H9 (cell line): ENCODE measurements around the gene GTF3C5. TPM values are rescaled to one million over a fixed set of nuclear protein-coding genes. Genes with fewer than 3 reads are reported as not detected.
A peak's percentile ranks its signal among the peaks of the same experiment; 100 is the strongest.

ENCODE experiments used
- DNase-seq: peaks from one replicate; pipeline ENCODE4 v3.0.0-alpha.2; 2017
- H2AFZ ChIP-seq: one replicate; pipeline ENCODE4 v1.6.1; 2013; ENCODE audit warnings: mild to moderate bottlenecking, low read length, control low read depth, moderate library complexity
- H2AK5ac ChIP-seq: 2 replicates; pipeline ENCODE4 v1.6.1; 2013; ENCODE audit warnings: low read length, control low read depth, mixed read lengths; ENCODE audit not compliant: insufficient read length
- H2BK120ac ChIP-seq: one replicate; pipeline ENCODE4 v1.6.1; 2013; ENCODE audit warnings: low read depth, mild to moderate bottlenecking, low read length, control low read depth, inconsistent platforms; ENCODE audit not compliant: poor library complexity, severe bottlenecking
- H2BK12ac ChIP-seq: 2 replicates; pipeline ENCODE4 v1.6.1; 2013; ENCODE audit warnings: low read length, control low read depth, mixed read lengths, low read depth; ENCODE audit not compliant: insufficient read length
- H2BK15ac ChIP-seq: 2 replicates; pipeline ENCODE4 v1.6.1; 2013; ENCODE audit warnings: low read depth, low read length, control low read depth
- H2BK20ac ChIP-seq: one replicate; pipeline ENCODE4 v1.6.1; 2013; ENCODE audit warnings: low read depth, mild to moderate bottlenecking, low read length, control low read depth, inconsistent platforms; ENCODE audit not compliant: poor library complexity, severe bottlenecking
- H2BK5ac ChIP-seq: 2 replicates; pipeline ENCODE4 v1.6.1; 2013; ENCODE audit warnings: low read length, control low read depth, mixed read lengths; ENCODE audit not compliant: insufficient read length
- H3K14ac ChIP-seq: 2 replicates; pipeline ENCODE4 v1.6.1; 2013; ENCODE audit warnings: low read length, control low read depth; ENCODE audit not compliant: insufficient read depth
- H3K18ac ChIP-seq: 2 replicates; pipeline ENCODE4 v1.6.1; 2013; ENCODE audit warnings: low read depth, mild to moderate bottlenecking, mixed read lengths, low read length, control low read depth; ENCODE audit not compliant: insufficient read length
- H3K23ac ChIP-seq: 2 replicates; pipeline ENCODE4 v1.6.1; 2013; ENCODE audit warnings: low read length, control low read depth, mixed read lengths, low read depth; ENCODE audit not compliant: insufficient read length
- H3K23me2 ChIP-seq: 2 replicates; pipeline ENCODE4 v1.6.1; 2013; ENCODE audit warnings: low read depth, mild to moderate bottlenecking, mixed read lengths, low read length, control low read depth; ENCODE audit not compliant: insufficient read length, poor library complexity, severe bottlenecking
- H3K27ac ChIP-seq: 2 replicates; pipeline ENCODE4 v1.5.1; 2013; ENCODE audit warnings: low read length, control low read depth, mixed read lengths, low read depth; ENCODE audit not compliant: insufficient read length
- H3K27me3 ChIP-seq: 2 replicates; pipeline ENCODE4 v1.6.1; 2013; ENCODE audit warnings: low read length, control low read depth, inconsistent platforms; ENCODE audit not compliant: insufficient read depth
- H3K4ac ChIP-seq: 2 replicates; pipeline ENCODE4 v1.6.1; 2013; ENCODE audit warnings: low read depth, mild to moderate bottlenecking, control low read depth, inconsistent platforms, low read length, moderate library complexity
- H3K4me1 ChIP-seq: 2 replicates; pipeline ENCODE4 v1.6.1; 2013; ENCODE audit warnings: low read length, control low read depth, inconsistent platforms; ENCODE audit not compliant: insufficient read depth
- H3K4me2 ChIP-seq: 2 replicates; pipeline ENCODE4 v1.6.1; 2013; ENCODE audit warnings: low read length, control low read depth, mixed read lengths; ENCODE audit not compliant: insufficient read length, insufficient read depth
- H3K56ac ChIP-seq: 2 replicates; pipeline ENCODE4 v1.6.1; 2013; ENCODE audit warnings: low read depth, mild to moderate bottlenecking, mixed read lengths, low read length, control low read depth; ENCODE audit not compliant: insufficient read length
- H3K79me1 ChIP-seq: 2 replicates; pipeline ENCODE4 v1.6.1; 2013; ENCODE audit warnings: low read depth, mild to moderate bottlenecking, moderate library complexity, low read length, control low read depth, inconsistent platforms; ENCODE audit not compliant: insufficient read depth, poor library complexity, severe bottlenecking
- H3K79me2 ChIP-seq: 2 replicates; pipeline ENCODE4 v1.6.1; 2013; ENCODE audit warnings: low read length, control low read depth, inconsistent platforms; ENCODE audit not compliant: insufficient read depth
- H3K9ac ChIP-seq: 2 replicates; pipeline ENCODE4 v1.6.1; 2013; ENCODE audit warnings: low read length, control low read depth, mixed read lengths; ENCODE audit not compliant: insufficient read length; ENCODE audit errors: extremely low read depth
- H3K9me3 ChIP-seq: one replicate; pipeline ENCODE4 v1.6.1; 2013; ENCODE audit warnings: low read depth, low read length, inconsistent platforms; ENCODE audit not compliant: control insufficient read depth
- H3T11ph ChIP-seq: one replicate; pipeline ENCODE4 v1.6.1; 2013; ENCODE audit warnings: mild to moderate bottlenecking, low read length, control low read depth, inconsistent platforms
- H4K20me1 ChIP-seq: one replicate; pipeline ENCODE4 v1.6.1; 2013; ENCODE audit not compliant: control insufficient read depth, insufficient read length, insufficient read depth
- H4K5ac ChIP-seq: 2 replicates; pipeline ENCODE4 v1.6.1; 2013; ENCODE audit warnings: low read depth, mild to moderate bottlenecking, mixed read lengths, low read length, control low read depth; ENCODE audit not compliant: insufficient read length
- H4K8ac ChIP-seq: replicated peaks from 2 replicates; pipeline ENCODE4 v1.6.1; 2013; ENCODE audit warnings: low read length, control low read depth, mixed read lengths, low read depth; ENCODE audit not compliant: insufficient read length
- H4K91ac ChIP-seq: 2 replicates; pipeline ENCODE4 v1.6.1; 2013; ENCODE audit warnings: low read depth, mild to moderate bottlenecking, moderate library complexity, mixed read lengths, low read length, control low read depth; ENCODE audit not compliant: insufficient read length
- H3K27ac Mint-ChIP-seq, 3 experiments: 2 replicates in 2 of 3; 3 replicates in 1 of 3; pipeline ENCODE4 v1.8.0; 2020 to 2021; ENCODE audit warnings: mixed read lengths in 3 of 3, mild to moderate bottlenecking in 1 of 3, moderate library complexity in 1 of 3
- H3K27me3 Mint-ChIP-seq: 2 replicates; pipeline ENCODE4 v1.8.0; 2021; ENCODE audit warnings: low read depth, mild to moderate bottlenecking, moderate library complexity, mixed read lengths
- H3K36me3 Mint-ChIP-seq, 3 experiments: 2 replicates in 2 of 3; 3 replicates in 1 of 3; pipeline ENCODE4 v1.8.0; 2020 to 2021; ENCODE audit warnings: low read depth in 3 of 3, mixed read lengths in 3 of 3; ENCODE audit not compliant: insufficient read depth in 1 of 3
- H3K4me1 Mint-ChIP-seq, 2 experiments: 2 replicates each; pipeline ENCODE4 v1.8.0; 2020; ENCODE audit warnings: mixed read lengths in 2 of 2
- H3K4me3 Mint-ChIP-seq, 2 experiments: 2 replicates in 1 of 2; 3 replicates in 1 of 2; pipeline ENCODE4 v1.8.0; 2020 to 2021; ENCODE audit warnings: mild to moderate bottlenecking in 2 of 2, mixed read lengths in 2 of 2, moderate library complexity in 1 of 2
- H3K9me3 Mint-ChIP-seq, 2 experiments: 2 replicates in 1 of 2; 3 replicates in 1 of 2; pipeline ENCODE4 v1.8.0; 2020; ENCODE audit warnings: mild to moderate bottlenecking in 2 of 2, mixed read lengths in 2 of 2, moderate library complexity in 1 of 2
- WGBS: extraction: QIAGEN DNeasy Blood & Tissue Kit; methylation state at CpG from one replicate; pipeline ENCODE4 v1.1.7; 2013; ENCODE audit warnings: missing lambda C conversion rate, low lambda C conversion rate, mixed read lengths; ENCODE audit not compliant: insufficient read length; ENCODE audit errors: extremely low coverage; 5-methylcytosine and 5-hydroxymethylcytosine counted together
- total RNA-seq: library from RNA; stranded (reverse); gene quantifications from 2 replicates; pipeline ENCODE4 v1.2.1, GENCODE V29; 2021
- TF ChIP-seq, protein P1 (sequence below): fragments of 200-600 bp; sonication (generic); conservative IDR thresholded peaks from 3 replicates; pipeline ENCODE4 v1.8.0; 2021; ENCODE audit warnings: antibody characterized with exemption, mild to moderate bottlenecking

The GTF3C5 gene
- total RNA-seq, 1 experiment from 2014 or later, result 88.9 TPM

DNA sequence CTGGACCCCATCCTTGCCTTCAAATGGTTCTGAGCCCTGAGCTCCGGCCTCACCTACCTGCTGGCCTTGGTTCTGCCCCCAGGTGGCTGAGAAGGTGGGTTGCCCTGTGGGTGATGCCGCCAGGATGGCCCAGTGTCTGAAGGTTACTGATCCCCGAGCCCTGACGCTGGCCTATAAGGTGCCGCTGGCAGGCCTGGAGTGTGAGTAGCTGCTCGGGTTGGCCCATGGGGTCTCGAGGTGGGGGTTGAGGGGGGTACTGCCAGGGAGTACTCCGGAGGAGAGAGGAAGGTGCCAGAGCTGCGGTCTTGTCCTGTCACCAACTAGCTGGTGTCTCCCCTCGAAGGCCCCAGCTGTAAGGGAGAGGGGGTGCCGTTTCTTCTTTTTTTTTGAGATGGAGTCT is 36.2 kb downstream of the GTF3C5 start:
- no peak overlapping the region for H4K5ac ChIP-seq
- no peak overlapping the region for H3K18ac ChIP-seq
- no peak overlapping the region for H3T11ph ChIP-seq
- TF ChIP-seq, protein P1, sequence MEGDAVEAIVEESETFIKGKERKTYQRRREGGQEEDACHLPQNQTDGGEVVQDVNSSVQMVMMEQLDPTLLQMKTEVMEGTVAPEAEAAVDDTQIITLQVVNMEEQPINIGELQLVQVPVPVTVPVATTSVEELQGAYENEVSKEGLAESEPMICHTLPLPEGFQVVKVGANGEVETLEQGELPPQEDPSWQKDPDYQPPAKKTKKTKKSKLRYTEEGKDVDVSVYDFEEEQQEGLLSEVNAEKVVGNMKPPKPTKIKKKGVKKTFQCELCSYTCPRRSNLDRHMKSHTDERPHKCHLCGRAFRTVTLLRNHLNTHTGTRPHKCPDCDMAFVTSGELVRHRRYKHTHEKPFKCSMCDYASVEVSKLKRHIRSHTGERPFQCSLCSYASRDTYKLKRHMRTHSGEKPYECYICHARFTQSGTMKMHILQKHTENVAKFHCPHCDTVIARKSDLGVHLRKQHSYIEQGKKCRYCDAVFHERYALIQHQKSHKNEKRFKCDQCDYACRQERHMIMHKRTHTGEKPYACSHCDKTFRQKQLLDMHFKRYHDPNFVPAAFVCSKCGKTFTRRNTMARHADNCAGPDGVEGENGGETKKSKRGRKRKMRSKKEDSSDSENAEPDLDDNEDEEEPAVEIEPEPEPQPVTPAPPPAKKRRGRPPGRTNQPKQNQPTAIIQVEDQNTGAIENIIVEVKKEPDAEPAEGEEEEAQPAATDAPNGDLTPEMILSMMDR, result no peak
- H2BK120ac ChIP-seq, result no peak overlapping the region
- no peak overlapping the region for H2BK12ac ChIP-seq
- H2AFZ ChIP-seq, result no peak overlapping the region
- DNase-seq, result no peak
- Mint-ChIP-seq H3K9me3 (no peaks in the 10 kb centered on the region), H3K27ac (peak overlapping the region in 1 of 3 experiments; percentile 70; a peak in 1 of 7 replicates), H3K4me3 (no peak overlapping the region), H3K36me3 (peaks cover 3 to 7% (median 3%) of the 10 kb centered on the region in 3 experiments; a peak in 4 of 7 replicates), H3K4me1 (peaks cover 2 to 3% of the 10 kb centered on the region in 2 experiments; a peak in 3 of 4 replicates), H3K27me3 (no peaks in the 10 kb centered on the region)
- no peak overlapping the region for H2BK5ac ChIP-seq
- no peak overlapping the region for H4K8ac ChIP-seq
- no peaks in the 10 kb centered on the region for H3K9me3 ChIP-seq
- H3K27ac ChIP-seq, result no peak overlapping the region
- no peak overlapping the region for H3K4ac ChIP-seq
- H2BK20ac ChIP-seq, result no peak overlapping the region
- no peak overlapping the region for H3K4me2 ChIP-seq
- no peak overlapping the region for H3K14ac ChIP-seq
- H3K4me1 ChIP-seq, result no peaks in the 10 kb centered on the region
- no peaks in the 10 kb centered on the region for H4K20me1 ChIP-seq
- no peak overlapping the region for H3K56ac ChIP-seq
- no peak overlapping the region for H2BK15ac ChIP-seq
- no peak overlapping the region for H3K9ac ChIP-seq
- no peak overlapping the region for H4K91ac ChIP-seq
- H3K23ac ChIP-seq, result no peak overlapping the region
- H3K79me2 ChIP-seq, result no peaks in the 10 kb centered on the region
- no peaks in the 10 kb centered on the region for H3K79me1 ChIP-seq
- H2AK5ac ChIP-seq, result no peak overlapping the region
- H3K27me3 ChIP-seq, result no peaks in the 10 kb centered on the region
- no CpG with 5 or more reads among the region's 11 CpGs for WGBS
- H3K23me2 ChIP-seq, result no peaks in the 10 kb centered on the region
